ENCODE measurements around the gene EPN3.

DNA sequence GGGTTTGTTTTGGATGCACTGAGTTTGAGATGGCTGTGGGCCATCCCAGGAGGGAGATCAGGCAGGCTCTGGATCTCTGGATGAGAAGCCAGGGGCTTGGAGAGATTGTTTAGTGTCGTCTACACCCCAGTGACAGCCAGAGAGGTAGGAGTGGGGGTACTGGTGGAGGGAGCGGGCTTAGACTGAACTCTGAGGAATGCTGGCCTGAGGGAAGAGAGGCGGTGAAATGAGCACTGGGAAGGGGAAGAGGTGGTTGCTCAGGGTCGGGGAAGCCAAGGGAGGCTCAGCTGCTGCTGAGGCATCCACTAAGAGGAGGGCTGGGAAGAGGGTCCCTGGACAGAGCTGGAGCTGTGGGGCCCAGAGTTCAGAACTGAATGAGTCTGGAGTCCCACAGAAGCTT lies 51.6 kb downstream of the EPN3 start:
- TF ChIP-seq CTCF (IDR thresholded peaks at IDR 0.05) (no peak), EZH2 (IDR thresholded peaks at IDR 0.05) (no peak)
